ENCODE results near the gene CFAP20DC.
"Not testable (repeated sequence)": the region's sequence is repeated elsewhere in the genome, so short reads cannot be mapped to it uniquely, and the experiment has no call there.

Gene CFAP20DC

DNA sequence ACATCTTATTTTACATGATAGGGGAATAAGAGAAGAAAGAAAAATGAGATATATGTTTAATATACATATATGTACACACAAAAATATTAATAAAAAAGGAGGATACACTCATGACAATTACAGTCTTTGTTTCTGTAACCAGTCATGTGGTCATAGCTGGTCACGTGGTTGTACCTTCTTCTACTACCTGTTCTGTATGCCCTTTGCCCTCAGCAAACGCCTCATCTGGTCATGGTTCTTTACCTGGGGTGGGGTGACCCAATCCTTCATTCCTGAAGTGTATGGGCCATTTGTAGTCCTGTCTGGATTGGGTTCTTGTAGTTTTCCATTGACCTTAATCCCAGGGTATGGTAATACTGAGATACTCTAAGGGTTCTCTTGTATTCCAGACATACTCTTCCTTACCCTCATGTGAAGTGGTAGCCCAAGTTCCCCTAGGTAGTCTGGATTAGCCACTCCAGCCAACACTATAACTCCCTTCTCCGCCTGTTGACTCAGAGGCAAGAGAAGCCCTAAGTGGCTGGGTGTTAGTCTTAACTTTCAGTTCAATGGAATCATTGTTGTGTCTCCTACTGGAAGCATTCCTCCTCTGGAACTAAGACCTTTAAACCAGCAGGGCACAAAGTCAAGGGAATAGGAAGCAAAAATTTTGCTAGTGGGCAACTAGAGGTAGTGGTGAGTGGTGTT, 336.0 kb downstream of the CFAP20DC start:
- H3K4me2 ChIP-seq = no peak overlapping the region
- no peak overlapping the region for H2AFZ ChIP-seq (ENCODE audit: low read depth)
- no peak overlapping the region for H3K9ac ChIP-seq
- H3K79me2 ChIP-seq (ENCODE audit: insufficient read depth, low read depth) = no peaks in the 10 kb centered on the region
- TF ChIP-seq, protein P1, sequence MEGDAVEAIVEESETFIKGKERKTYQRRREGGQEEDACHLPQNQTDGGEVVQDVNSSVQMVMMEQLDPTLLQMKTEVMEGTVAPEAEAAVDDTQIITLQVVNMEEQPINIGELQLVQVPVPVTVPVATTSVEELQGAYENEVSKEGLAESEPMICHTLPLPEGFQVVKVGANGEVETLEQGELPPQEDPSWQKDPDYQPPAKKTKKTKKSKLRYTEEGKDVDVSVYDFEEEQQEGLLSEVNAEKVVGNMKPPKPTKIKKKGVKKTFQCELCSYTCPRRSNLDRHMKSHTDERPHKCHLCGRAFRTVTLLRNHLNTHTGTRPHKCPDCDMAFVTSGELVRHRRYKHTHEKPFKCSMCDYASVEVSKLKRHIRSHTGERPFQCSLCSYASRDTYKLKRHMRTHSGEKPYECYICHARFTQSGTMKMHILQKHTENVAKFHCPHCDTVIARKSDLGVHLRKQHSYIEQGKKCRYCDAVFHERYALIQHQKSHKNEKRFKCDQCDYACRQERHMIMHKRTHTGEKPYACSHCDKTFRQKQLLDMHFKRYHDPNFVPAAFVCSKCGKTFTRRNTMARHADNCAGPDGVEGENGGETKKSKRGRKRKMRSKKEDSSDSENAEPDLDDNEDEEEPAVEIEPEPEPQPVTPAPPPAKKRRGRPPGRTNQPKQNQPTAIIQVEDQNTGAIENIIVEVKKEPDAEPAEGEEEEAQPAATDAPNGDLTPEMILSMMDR (conservative IDR thresholded peaks at IDR 0.05; ENCODE audit: low read depth, low read length) = no peak
- no peak overlapping the region for H3K27ac ChIP-seq
- no peaks in the 10 kb centered on the region for H3K27me3 ChIP-seq (ENCODE audit: insufficient read depth, low read depth)
- no peaks in the 10 kb centered on the region for H4K20me1 ChIP-seq (ENCODE audit: insufficient read depth)
- no peaks in the 10 kb centered on the region for H3K36me3 ChIP-seq (ENCODE audit: insufficient read depth)
- H3K4me3 ChIP-seq (IDR thresholded peaks at IDR 0.05; ENCODE audit: insufficient read depth, low read depth, low read length) = no peak overlapping the region
- no peaks in the 10 kb centered on the region for H3K4me1 ChIP-seq (ENCODE audit: low read depth, poor library complexity, severe bottlenecking)

DNA sequence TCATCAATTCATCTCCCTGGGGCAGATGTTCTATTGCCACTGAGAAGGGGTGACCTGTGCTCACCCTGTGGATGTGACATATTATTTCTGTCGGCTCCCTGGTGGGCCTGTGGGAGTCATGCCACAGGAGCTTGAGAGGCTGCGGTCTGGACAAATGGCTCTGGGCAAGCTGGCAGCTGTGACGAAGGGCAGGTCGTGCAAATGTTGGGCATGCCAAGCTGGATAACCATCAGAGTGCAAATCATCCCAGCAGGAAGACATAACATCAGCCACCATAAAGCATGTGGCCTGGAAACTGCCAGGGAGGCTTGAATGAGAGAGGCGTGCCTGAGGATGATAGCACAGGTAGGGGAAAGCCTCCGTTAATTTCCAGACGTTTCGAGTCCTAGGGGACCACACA, 338.0 kb downstream of the CFAP20DC start:
- no peak overlapping the region for H3K4me2 ChIP-seq
- no peaks in the 10 kb centered on the region for H4K20me1 ChIP-seq (ENCODE audit: insufficient read depth)
- no peaks in the 10 kb centered on the region for H3K27me3 ChIP-seq (ENCODE audit: insufficient read depth, low read depth)
- H3K79me2 ChIP-seq (ENCODE audit: insufficient read depth, low read depth) = no peaks in the 10 kb centered on the region
- no peak overlapping the region for H3K4me3 ChIP-seq (IDR thresholded peaks at IDR 0.05; ENCODE audit: insufficient read depth, low read depth, low read length)
- TF ChIP-seq, protein P1 (conservative IDR thresholded peaks at IDR 0.05; ENCODE audit: low read depth, low read length) = no peak
- H2AFZ ChIP-seq (ENCODE audit: low read depth) = no peak overlapping the region
- no peak overlapping the region for H3K27ac ChIP-seq
- H3K4me1 ChIP-seq (ENCODE audit: low read depth, poor library complexity, severe bottlenecking) = no peaks in the 10 kb centered on the region
- H3K36me3 ChIP-seq (ENCODE audit: insufficient read depth) = no peaks in the 10 kb centered on the region
- no peak overlapping the region for H3K9ac ChIP-seq

DNA sequence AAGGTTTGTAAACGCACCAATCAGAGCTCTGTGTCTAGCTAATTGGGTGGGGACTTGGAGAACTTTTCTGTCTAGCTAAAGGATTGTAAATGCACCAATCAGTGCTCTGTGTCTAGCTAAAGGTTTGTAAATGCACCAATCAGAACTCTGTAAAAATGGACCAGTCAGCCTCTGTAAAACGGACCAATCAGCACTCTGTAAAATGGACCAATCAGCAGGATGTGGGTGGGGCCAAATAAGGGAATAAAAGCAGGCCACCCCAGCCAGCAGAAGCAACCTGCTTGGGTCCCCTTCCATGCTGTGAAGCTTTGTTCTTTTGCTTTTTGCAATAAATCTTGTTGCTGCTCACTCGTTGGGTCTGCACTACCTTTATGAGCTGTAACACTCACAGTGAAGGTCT, 340.8 kb downstream of the CFAP20DC start:
- not testable (repeated sequence) for H3K4me2 ChIP-seq; H3K27me3 ChIP-seq (ENCODE audit: insufficient read depth, low read depth); H3K79me2 ChIP-seq (ENCODE audit: insufficient read depth, low read depth); H3K36me3 ChIP-seq (ENCODE audit: insufficient read depth); H3K27ac ChIP-seq; H4K20me1 ChIP-seq (ENCODE audit: insufficient read depth); H3K4me1 ChIP-seq (ENCODE audit: low read depth, poor library complexity, severe bottlenecking); H2AFZ ChIP-seq (ENCODE audit: low read depth); H3K9ac ChIP-seq; H3K4me3 ChIP-seq (IDR thresholded peaks at IDR 0.05; ENCODE audit: insufficient read depth, low read depth, low read length)

DNA sequence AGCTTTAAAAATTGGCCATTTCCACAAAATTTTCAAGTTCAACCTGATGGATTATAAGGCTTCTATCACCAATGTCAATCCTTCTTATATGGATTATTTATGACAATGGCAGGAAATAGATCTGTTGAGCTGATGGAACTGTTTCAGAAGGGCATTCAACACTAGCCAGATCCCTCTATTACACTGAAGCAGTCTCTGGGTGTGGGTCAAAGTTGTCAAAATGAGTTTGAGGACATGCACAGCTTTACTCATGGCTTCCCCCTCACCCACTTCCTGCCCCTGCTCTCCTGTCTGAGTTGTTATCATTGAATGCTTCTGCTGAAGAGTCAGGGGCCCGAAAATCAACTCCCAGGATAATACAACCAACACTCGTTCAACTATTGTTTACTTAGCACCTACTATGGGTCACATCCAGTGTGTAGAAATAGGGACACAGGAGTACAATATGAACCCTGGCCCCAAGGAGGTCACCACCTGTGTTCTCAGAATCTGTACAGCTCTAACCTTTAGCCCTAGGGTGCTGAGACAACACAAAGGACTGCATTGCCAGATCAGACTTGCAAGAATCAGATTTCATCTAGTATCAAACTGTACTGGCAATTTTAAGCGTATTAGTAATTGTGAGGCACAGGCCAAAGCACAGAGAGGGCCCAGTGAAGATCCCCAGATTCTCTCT, 341.6 kb downstream of the CFAP20DC start:
- no peak overlapping the region for H3K27ac ChIP-seq
- no peaks in the 10 kb centered on the region for H3K79me2 ChIP-seq (ENCODE audit: insufficient read depth, low read depth)
- H3K9ac ChIP-seq = no peak overlapping the region
- no peak overlapping the region for H3K4me2 ChIP-seq
- TF ChIP-seq, protein P1 (conservative IDR thresholded peaks at IDR 0.05; ENCODE audit: low read depth, low read length) = no peak
- no peak overlapping the region for H2AFZ ChIP-seq (ENCODE audit: low read depth)
- H3K4me3 ChIP-seq (IDR thresholded peaks at IDR 0.05; ENCODE audit: insufficient read depth, low read depth, low read length) = no peak overlapping the region
- H3K36me3 ChIP-seq (ENCODE audit: insufficient read depth) = no peaks in the 10 kb centered on the region
- H4K20me1 ChIP-seq (ENCODE audit: insufficient read depth) = no peaks in the 10 kb centered on the region
- H3K27me3 ChIP-seq (ENCODE audit: insufficient read depth, low read depth) = no peaks in the 10 kb centered on the region
- no peaks in the 10 kb centered on the region for H3K4me1 ChIP-seq (ENCODE audit: low read depth, poor library complexity, severe bottlenecking)

DNA sequence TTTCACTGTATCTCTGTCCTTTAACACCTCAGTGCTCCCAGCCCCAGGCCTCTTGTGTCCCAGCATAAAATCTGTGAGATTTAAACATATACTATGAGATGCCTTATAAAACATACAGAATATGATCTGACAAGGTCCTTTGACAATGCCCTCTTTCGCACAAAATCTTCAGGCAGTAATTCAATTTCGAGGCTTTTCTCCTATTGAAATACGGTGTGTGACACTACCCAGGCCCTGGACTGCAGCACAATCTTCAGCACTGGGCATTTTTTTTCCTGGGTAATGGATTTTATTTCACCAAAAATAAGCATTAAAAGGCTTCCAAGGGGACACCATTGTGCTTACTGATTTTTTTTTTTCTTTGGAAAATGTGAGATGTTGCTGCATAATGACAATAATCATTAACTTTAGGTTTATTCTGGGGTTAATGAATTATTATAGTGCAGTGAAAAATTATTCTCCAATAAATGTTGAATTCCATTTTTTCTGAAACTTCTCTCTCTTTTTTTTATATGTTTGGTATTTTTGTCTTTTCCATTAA, 342.4 kb downstream of the CFAP20DC start:
- no peaks in the 10 kb centered on the region for H4K20me1 ChIP-seq (ENCODE audit: insufficient read depth)
- H3K4me1 ChIP-seq (ENCODE audit: low read depth, poor library complexity, severe bottlenecking) = no peaks in the 10 kb centered on the region
- H3K36me3 ChIP-seq (ENCODE audit: insufficient read depth) = no peaks in the 10 kb centered on the region
- H3K27ac ChIP-seq = no peak overlapping the region
- H3K27me3 ChIP-seq (ENCODE audit: insufficient read depth, low read depth) = no peaks in the 10 kb centered on the region
- H2AFZ ChIP-seq (ENCODE audit: low read depth) = no peak overlapping the region
- H3K79me2 ChIP-seq (ENCODE audit: insufficient read depth, low read depth) = no peaks in the 10 kb centered on the region
- H3K4me2 ChIP-seq = no peak overlapping the region
- no peak overlapping the region for H3K9ac ChIP-seq
- TF ChIP-seq, protein P1 (conservative IDR thresholded peaks at IDR 0.05; ENCODE audit: low read depth, low read length) = no peak
- no peak overlapping the region for H3K4me3 ChIP-seq (IDR thresholded peaks at IDR 0.05; ENCODE audit: insufficient read depth, low read depth, low read length)
